ENCODE measurements around the gene MLPH.

- no peak for TF ChIP-seq CTCF (IDR thresholded peaks at IDR 0.05)
- no peak for TF ChIP-seq TCF12 (IDR thresholded peaks at IDR 0.05)
- TF ChIP-seq, protein P1, sequence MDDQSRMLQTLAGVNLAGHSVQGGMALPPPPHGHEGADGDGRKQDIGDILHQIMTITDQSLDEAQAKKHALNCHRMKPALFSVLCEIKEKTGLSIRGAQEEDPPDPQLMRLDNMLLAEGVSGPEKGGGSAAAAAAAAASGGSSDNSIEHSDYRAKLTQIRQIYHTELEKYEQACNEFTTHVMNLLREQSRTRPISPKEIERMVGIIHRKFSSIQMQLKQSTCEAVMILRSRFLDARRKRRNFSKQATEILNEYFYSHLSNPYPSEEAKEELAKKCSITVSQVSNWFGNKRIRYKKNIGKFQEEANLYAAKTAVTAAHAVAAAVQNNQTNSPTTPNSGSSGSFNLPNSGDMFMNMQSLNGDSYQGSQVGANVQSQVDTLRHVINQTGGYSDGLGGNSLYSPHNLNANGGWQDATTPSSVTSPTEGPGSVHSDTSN (IDR thresholded peaks at IDR 0.05): no peak
- TF ChIP-seq, protein P2, sequence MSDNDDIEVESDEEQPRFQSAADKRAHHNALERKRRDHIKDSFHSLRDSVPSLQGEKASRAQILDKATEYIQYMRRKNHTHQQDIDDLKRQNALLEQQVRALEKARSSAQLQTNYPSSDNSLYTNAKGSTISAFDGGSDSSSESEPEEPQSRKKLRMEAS (IDR thresholded peaks at IDR 0.05; ENCODE audit: low read depth): no peak
- TF ChIP-seq JUND (IDR thresholded peaks at IDR 0.05): no peak
- TF ChIP-seq ZBTB33 (IDR thresholded peaks at IDR 0.05; ENCODE audit: borderline replicate concordance, low read depth): no peak
Observed at GRCh38 chr2:237470914-237471313, 16.1 kb upstream of the MLPH start.
